D721Med (cell line): ENCODE measurements around the gene ITGB5.

Experiments
- DNase-seq: peaks from one replicate; pipeline ENCODE4 v3.0.0; 2011; ENCODE audit warnings: low spot score; ENCODE audit not compliant: insufficient read length
- FAIRE-seq: peaks from 2 replicates; lab custom pipeline; 2011; peaks lifted over from hg19 to GRCh38; lab: Jason Lieb, UNC
- TF ChIP-seq, protein P1 (sequence below): IDR thresholded peaks from 2 replicates; pipeline ENCODE4 v1.5.1; 2012; ENCODE audit warnings: mild to moderate bottlenecking, control low read depth; ENCODE audit not compliant: insufficient read depth; ENCODE audit errors: missing control alignments

ITGB5 gene

DNA sequence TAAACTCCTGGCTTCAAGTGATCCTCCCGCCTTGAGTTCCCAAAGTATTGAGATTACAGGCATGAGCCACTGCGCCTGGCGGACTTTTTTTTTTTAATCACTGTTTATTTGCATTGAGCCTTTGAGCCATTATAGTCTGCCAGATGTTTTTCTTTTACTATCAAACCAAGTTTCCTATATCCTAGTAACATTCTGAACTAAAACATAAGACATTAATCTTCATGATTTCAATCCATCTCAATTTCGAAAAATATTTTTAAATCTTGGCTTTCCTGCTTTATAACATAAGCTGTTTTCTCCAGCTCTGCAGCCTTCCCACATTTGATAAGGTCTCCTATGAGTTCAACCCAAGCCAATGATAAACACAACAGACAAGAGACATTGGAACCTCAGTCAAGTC, 81.5 kb downstream of the ITGB5 start:
- TF ChIP-seq, protein P1, sequence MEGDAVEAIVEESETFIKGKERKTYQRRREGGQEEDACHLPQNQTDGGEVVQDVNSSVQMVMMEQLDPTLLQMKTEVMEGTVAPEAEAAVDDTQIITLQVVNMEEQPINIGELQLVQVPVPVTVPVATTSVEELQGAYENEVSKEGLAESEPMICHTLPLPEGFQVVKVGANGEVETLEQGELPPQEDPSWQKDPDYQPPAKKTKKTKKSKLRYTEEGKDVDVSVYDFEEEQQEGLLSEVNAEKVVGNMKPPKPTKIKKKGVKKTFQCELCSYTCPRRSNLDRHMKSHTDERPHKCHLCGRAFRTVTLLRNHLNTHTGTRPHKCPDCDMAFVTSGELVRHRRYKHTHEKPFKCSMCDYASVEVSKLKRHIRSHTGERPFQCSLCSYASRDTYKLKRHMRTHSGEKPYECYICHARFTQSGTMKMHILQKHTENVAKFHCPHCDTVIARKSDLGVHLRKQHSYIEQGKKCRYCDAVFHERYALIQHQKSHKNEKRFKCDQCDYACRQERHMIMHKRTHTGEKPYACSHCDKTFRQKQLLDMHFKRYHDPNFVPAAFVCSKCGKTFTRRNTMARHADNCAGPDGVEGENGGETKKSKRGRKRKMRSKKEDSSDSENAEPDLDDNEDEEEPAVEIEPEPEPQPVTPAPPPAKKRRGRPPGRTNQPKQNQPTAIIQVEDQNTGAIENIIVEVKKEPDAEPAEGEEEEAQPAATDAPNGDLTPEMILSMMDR: no peak
- DNase-seq (no peak), FAIRE-seq (no peak)

DNA sequence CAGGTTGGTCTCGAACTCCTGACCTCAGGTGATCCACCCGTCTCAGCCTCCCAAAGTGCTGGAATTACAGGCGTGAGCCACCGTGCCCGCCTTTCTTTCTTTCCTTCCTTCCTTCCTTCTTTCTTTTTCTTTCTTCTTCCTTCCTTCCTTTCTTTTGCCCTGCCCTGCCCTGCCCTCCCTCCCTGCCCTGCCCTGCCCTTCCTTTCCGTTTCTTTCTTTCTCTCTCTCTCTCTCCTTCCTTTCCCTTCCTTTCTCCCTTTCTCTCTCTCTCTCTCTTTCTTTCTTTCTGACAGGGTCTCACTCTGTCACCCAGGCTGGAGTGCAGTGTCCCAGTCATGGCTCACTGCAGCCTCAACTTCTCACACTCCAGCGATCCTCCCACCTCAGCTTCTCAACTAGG, 82.3 kb downstream of the ITGB5 start:
- no peak for FAIRE-seq
- TF ChIP-seq, protein P1: no peak
- DNase-seq: no peak

DNA sequence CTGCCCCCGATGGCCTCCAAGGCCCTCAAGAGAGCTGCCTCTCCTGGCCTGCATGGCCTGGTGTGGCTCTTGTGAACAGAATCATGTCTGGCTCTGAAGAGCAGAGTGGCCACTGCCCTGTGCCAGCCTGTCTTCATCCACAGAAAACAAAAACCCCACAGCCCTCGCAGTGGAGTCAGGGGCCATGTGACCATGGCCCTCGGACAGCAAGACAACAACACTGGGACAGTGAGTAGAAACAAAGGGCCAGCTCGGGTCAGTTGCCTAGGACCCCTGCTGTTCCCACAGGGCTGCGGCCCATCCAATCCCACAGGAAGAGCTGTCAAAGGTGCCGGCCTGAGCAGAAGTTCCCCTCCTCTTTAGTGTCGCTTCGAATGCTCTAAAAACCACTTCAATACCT, 84.5 kb downstream of the ITGB5 start:
- no peak for FAIRE-seq

DNA sequence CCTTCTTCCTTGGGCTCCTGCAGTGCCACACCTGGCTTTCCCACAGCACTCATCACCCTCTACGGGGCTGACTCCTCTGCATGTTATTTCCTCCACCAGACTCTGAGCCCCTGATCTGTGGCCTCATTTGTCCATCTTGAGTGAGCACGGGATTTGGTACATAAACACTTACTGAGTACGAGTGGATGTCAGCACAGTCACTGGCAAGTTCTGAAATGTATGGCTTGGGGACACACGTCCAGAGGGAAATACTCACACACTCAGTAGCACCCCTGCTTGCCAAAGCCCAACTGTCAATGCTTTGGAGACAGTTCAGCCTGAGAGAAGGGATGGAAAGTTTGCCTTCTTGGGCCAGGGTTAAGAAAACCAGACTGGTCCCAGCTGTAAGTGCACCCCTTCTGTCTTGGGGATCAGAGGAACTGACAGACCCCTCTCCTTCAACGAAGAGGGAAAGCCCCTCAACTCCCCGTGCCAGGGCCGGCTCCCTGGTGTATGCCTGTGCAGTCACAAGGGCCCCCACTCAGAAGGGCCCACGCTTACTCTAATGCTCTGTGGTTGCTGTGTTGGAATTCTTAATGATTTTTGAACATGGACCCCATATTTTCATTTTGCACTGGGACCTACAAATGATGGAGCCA, 85.0 kb downstream of the ITGB5 start:
- TF ChIP-seq, protein P1: no peak
- FAIRE-seq (no peak), DNase-seq (no peak)

More for the DNA sequence above, 84.5 kb downstream of the ITGB5 start:
- TF ChIP-seq, protein P1: no peak
- DNase-seq: no peak

DNA sequence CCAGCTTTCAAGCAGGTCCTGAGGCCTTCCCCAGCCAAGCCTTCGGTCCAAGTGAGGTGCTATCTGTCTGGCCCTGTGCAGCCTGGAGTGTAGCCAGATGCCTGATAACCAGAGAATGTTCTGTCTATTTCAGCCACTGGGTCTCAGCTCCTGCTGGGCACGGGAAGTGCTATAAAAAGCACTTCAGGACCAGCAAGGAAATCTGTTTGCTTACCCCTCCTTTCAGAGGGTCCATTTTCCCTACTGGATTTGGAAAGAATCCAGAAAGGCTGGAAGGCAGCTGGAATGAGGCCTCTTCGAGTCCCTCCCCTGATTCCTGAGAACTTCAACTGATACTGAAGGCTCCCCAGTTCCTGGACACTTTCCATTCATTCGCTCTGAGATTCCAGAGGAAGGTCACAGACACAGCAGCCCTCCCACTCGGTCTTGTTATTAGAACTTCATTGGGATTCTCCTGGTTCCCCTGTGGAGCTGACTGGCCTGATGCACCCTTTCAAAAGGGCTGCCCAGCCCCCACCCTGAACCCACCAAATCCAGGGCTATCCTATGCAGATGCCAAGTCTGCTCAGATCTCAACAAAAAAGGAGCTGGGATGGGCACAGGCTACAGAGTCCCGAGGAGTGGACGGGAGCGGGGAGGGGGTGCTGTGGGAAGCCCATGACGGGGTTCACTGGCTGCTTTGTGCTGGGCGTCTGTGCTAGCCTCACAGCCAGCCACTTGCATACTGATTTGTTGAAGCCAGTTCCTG, 86.5 kb downstream of the ITGB5 start:
- no peak for DNase-seq
- no peak for FAIRE-seq

DNA sequence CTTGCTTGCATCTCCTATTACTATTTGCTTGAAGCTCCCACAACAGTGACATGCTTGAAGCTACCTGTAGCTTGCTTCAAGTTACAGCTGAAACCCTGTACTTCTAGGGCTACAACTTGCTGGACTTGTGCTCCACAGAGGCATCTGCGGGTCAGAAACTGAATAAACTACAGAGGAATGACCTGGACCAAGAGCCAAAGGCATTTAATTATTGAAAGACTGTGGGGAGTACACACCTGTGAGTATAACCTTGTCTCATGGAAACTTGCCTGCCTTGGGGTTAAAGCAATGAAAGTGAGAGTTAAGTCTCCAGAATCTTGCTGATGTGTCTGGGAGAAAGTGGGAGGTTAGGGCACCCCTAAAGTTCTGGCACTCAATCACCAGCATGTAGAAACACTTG, 87.1 kb downstream of the ITGB5 start:
- no peak for DNase-seq
- FAIRE-seq: no peak
- TF ChIP-seq, protein P1: no peak

More for the DNA sequence above, 86.5 kb downstream of the ITGB5 start:
- TF ChIP-seq, protein P1: no peak

DNA sequence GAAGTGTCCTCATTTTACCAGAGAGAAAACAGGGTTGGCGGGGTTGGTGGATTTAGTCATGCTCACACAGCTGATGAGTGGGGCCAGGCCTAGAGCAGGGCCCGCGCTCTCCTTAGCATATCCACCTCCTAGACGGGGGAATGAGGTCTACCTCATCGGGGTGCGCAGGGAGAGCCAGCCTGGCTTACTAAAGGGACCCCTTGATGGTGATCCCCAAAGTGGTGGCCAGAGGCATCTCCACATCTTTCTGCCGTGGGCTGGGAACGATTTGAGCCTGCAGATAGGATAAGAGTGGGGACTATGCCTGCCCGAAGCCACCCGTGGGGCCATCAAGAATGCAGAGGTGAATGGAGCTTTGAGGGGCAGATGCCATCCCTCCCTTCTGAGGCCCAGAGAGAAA, 87.5 kb downstream of the ITGB5 start:
- FAIRE-seq (no peak), DNase-seq (no peak)
- TF ChIP-seq, protein P1: no peak
